Measurements from ENCODE around the gene PLCXD1.
"Not testable (repeated sequence)": the region's sequence is repeated elsewhere in the genome, so short reads cannot be mapped to it uniquely, and the experiment has no call there.

Gene PLCXD1

DNA sequence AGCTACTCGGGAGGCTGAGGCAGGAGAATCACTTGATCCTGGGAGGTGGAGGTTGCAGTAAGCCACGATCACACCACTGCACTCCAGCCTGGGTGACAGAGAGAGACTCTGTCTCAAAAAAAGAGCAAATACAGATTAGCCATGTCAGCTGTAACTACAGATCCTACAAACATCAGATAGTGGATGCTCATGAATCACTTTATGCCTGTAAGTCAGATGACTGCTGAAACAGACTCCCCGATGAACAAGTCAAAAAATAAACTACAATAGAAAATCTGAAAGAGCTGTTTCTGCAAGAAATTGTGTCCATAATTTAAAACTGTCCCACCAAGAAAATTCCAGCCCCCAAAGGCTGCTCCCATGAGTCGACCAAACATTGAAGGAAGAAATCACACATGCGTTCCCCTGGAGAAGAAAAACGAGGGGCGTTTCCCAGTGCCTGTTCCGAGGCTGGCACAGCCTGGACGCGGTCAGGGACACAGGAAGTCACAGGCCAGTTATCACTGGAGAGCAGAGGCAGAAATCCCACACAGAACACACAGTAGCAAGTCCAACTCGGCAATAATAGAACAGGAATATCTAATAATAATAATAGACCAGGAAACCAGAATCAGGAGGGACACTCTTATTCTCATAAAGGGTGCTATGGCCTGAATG, 67.4 kb downstream of the PLCXD1 start:
- peaks cover 5% of the 10 kb centered on the region for H3K9me3 Mint-ChIP-seq
- peaks cover 52% of the 10 kb centered on the region for H3K36me3 Mint-ChIP-seq (ENCODE audit: low read depth)
- H3K4me1 Mint-ChIP-seq, result peaks cover 34% of the 10 kb centered on the region
- H3K27me3 Mint-ChIP-seq (ENCODE audit: low read depth, poor library complexity), result no peaks in the 10 kb centered on the region
- H3K27ac Mint-ChIP-seq, result peak overlapping the region; percentile 86
- H3K4me3 Mint-ChIP-seq, result no peak overlapping the region
- TF ChIP-seq CTCF (IDR thresholded peaks at IDR 0.05), result no peak
- DNase-seq, result no peak

DNA sequence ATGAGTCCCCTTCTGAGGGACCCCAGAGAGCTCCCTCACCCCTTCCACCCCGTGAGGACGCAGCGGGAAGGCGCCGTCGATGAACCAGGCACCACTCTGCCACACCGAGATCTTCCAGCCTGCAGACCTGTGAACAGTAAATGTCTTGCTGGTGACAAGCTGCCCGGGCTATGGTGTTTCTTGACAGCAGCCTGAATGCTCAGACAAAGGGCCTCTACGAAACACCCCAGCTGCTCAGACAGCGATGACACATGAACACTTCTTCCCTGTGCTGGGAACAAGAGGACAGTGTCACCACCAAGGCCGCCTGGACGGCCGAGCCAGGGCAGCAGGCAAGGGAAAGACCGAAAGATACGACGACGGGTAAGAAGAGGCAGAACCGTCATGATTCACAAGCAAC, 68.0 kb downstream of the PLCXD1 start:
- Mint-ChIP-seq H3K36me3 (ENCODE audit: low read depth) (peaks cover 53% of the 10 kb centered on the region), H3K9me3 (peaks cover 5% of the 10 kb centered on the region), H3K27me3 (ENCODE audit: low read depth, poor library complexity) (no peaks in the 10 kb centered on the region), H3K27ac (peak overlapping the region; percentile 33), H3K4me3 (no peak overlapping the region), H3K4me1 (peaks cover 34% of the 10 kb centered on the region)
- no peak for TF ChIP-seq CTCF (IDR thresholded peaks at IDR 0.05)
- no peak for DNase-seq

GRCh38 chrX:349702-350101, 68.5 kb downstream of the PLCXD1 start:
- Mint-ChIP-seq H3K27ac (peak overlapping the region; percentile 33), H3K27me3 (ENCODE audit: low read depth, poor library complexity) (no peaks in the 10 kb centered on the region), H3K4me1 (peaks cover 39% of the 10 kb centered on the region), H3K9me3 (peaks cover 2% of the 10 kb centered on the region), H3K4me3 (no peak overlapping the region), H3K36me3 (ENCODE audit: low read depth) (peaks cover 54% of the 10 kb centered on the region)
- no peak for TF ChIP-seq CTCF (IDR thresholded peaks at IDR 0.05)
- DNase-seq, result no peak

DNA sequence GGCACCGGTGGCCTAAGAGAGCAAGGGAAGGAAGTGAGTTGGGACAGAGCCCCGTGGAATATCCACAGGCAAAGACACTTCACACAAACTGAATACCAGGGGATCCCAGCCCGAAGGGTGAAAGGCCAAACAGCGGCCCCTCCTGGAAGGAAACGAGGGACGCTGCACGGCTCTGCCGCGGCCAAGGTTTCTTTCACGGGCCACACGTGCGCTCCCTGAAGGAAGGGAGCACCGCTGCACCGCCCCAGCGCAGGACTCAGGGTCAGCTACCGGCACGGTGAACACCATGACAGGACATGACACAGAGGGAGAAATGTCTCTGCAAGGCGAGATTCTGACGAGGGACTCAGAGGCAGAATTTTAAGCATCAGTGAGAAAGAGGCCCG, 69.0 kb downstream of the PLCXD1 start:
- TF ChIP-seq CTCF (IDR thresholded peaks at IDR 0.05), result no peak
- H3K27ac Mint-ChIP-seq, result peak overlapping the region; percentile 33
- H3K4me3 Mint-ChIP-seq, result no peak overlapping the region
- H3K27me3 Mint-ChIP-seq (ENCODE audit: low read depth, poor library complexity), result no peaks in the 10 kb centered on the region
- H3K9me3 Mint-ChIP-seq, result no peaks in the 10 kb centered on the region
- DNase-seq, result no peak
- peaks cover 54% of the 10 kb centered on the region for H3K36me3 Mint-ChIP-seq (ENCODE audit: low read depth)
- peaks cover 43% of the 10 kb centered on the region for H3K4me1 Mint-ChIP-seq

DNA sequence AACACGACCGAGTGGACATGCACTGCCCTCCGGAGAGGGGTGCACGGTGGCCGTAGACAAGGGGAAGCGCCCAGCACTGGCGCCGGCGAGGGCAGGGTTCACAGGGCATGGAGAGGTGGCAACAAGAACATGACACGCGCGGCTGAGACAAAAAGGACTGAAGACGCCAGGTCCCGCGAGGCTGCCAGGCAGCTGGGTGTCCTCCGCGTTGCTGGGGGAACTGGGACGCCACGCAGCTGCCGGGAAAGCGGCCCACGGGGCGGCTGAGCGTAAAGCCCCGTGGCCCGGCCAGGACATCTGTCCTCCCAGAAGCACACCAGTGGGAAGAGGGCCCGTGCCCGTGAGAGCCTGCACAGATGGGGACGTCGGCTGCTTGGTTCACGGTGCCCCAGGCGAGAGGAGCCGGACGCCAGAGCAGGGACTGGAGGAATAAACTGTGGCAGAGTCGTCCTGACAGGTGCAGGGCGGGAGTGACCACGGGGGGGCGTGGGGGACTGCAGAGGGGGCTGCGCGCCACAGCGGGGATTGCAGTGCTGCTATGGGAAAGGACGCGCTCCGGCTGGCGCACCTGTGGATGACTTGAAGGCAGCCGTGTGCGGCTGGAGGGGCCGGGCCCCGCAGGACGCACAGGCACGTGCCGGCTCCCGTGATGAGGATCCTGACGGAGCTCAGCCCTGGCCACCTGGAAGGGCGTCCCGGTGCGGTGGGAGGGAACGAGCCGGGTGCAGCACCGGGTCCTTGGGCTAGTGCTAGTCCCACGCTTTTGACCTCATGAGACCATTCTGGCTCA, 69.5 kb downstream of the PLCXD1 start:
- no peak overlapping the region for H3K4me3 Mint-ChIP-seq
- no peaks in the 10 kb centered on the region for H3K27me3 Mint-ChIP-seq (ENCODE audit: low read depth, poor library complexity)
- DNase-seq, result no peak
- TF ChIP-seq CTCF (IDR thresholded peaks at IDR 0.05), result no peak
- H3K27ac Mint-ChIP-seq, result peak overlapping the region; percentile 33
- no peaks in the 10 kb centered on the region for H3K9me3 Mint-ChIP-seq
- H3K36me3 Mint-ChIP-seq (ENCODE audit: low read depth), result peaks cover 56% of the 10 kb centered on the region
- peaks cover 49% of the 10 kb centered on the region for H3K4me1 Mint-ChIP-seq

GRCh38 chrX:351324-351641, 70.1 kb downstream of the PLCXD1 start:
- H3K27ac Mint-ChIP-seq; H3K4me3 Mint-ChIP-seq; H3K27me3 Mint-ChIP-seq (ENCODE audit: low read depth, poor library complexity); H3K9me3 Mint-ChIP-seq; DNase-seq: not testable (repeated sequence)
- Mint-ChIP-seq H3K36me3 (ENCODE audit: low read depth) (peaks cover 59% of the 10 kb centered on the region), H3K4me1 (peaks cover 53% of the 10 kb centered on the region)

All from nephron progenitor cell (in vitro differentiated cells).